ENCODE results near the gene PTK6.
A peak's percentile ranks its signal among the peaks of the same experiment; 100 is the strongest.

Gene PTK6

DNA sequence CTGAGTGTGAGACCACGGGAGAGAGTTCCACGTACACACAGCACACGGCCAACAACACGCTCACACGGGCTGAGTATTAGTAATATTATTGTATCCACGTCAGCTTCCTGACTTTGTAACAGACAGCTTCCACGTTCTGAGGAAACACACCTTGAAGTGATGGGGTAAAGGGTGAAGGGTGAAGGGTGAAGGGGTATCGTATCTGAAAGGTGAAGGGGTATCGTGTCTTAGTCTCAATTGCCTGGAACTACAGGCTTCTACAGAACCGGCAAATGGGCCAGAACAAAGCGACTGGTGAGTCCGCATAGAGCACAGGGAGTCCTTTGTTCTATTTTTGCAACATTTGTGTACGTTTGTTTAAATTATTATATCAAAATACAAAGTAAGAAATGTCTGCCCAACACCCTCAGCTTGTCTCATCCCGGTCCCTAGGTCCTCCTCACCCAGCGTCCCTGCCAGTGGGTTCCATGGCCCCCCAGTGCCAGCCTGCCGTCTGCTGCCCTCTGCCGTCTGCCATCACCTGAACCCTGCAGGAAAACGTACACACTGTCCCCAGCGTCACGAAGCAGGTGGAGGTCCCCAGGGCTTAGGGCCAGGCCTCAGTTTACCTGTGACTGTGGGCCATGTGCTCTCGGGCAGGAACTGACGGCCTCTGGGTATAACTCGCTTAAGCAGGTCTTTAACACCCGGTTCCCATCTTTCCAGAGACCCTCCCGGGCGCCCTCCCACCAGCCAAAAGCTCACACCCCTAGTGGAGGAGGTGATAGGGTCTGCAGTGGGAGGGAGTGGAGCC, 41.2 kb upstream of the PTK6 start:
- Histone ChIP-seq H3K9ac (no peak overlapping the region), H3K4me1 (peaks cover 10 to 40% (median 26%) of the 10 kb centered on the region in 10 experiments; a peak in 19 of 20 replicates), H4K20me1 (peaks cover 0 to 14% (median 2%) of the 10 kb centered on the region in 11 experiments; a peak in 10 of 22 replicates), H3K27ac (no peak overlapping the region), H3K36me3 (no peaks in the 10 kb centered on the region), H3K27me3 (peaks cover 1 to 79% (median 9%) of the 10 kb centered on the region in 11 experiments), H3K9me3 (replicated peaks in 1 of 11) (no peaks in the 10 kb centered on the region), H3K4me3 (no peak overlapping the region), H3K4me2 (peak overlapping the region in 6 of 11 experiments; percentile 3 to 42 (median 8); a peak in 5 of 22 replicates)
- no peak for TF ChIP-seq Cebpa-rat (IDR thresholded peaks at IDR 0.05)

DNA sequence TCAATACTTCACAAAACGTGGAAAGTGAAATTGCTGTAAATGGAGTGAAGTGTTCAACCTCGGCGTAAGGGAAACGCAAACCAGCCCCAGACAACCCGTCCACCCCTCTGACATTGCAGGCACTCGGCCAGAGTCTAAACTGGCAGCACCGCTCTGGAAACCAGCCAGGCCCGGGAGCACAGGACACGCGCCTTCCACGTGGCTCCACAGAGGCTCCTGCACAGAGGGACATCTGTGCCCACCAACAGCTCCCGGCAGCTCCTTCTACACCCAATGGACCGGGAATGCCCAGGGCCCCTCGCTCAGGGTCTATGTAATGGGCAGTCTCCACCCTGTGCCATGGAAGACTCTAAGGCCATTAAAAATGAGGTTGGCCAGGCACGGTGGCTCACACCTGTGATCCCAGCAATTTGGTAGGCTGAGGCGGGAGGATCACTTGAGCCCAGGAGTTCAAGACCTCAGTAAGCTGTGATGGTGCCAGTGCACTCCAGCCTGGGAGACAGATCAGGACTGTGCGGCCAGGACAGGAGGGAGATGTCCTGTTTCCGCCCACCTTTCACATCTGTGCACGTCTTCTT, 40.2 kb upstream of the PTK6 start:
- no peak for TF ChIP-seq Cebpa-rat (IDR thresholded peaks at IDR 0.05)
- H3K27ac ChIP-seq = no peak overlapping the region
- H3K4me1 ChIP-seq = peaks cover 14 to 38% (median 30%) of the 10 kb centered on the region in 10 experiments; a peak in 19 of 20 replicates
- no peak overlapping the region for H3K4me3 ChIP-seq
- H4K20me1 ChIP-seq = peaks cover 6 to 19% (median 12%) of the 10 kb centered on the region in 11 experiments; a peak in 21 of 22 replicates
- peaks cover 12 to 80% (median 19%) of the 10 kb centered on the region in 11 experiments for H3K27me3 ChIP-seq
- no peak overlapping the region for H3K9ac ChIP-seq
- H3K36me3 ChIP-seq = peaks cover 0 to 6% (median 0%) of the 10 kb centered on the region in 11 experiments; a peak in 3 of 22 replicates
- H3K9me3 ChIP-seq (replicated peaks in 1 of 11) = no peaks in the 10 kb centered on the region
- no peak overlapping the region for H3K4me2 ChIP-seq

DNA sequence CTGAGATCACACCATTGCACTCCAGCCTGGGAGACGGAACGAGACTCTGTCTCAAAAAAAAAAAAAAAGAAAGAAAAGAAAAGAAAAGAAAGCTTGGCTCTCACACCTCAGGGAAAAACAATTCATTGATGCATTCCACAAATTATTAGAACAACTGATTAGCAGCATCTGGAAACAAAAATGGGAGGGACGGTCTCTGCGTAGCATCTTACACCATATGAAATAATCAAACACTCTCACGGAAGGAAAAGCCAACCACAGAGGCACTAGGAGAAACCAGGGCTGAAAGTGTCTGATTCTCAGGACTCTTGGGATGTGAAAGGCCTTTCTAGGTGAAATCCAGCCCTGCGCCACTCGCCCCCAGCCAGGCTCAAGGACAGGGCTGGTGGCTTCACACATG, 39.1 kb upstream of the PTK6 start:
- Histone ChIP-seq H3K27ac (no peak overlapping the region), H4K20me1 (peaks cover 17 to 28% (median 22%) of the 10 kb centered on the region in 11 experiments), H3K4me1 (peaks cover 14 to 37% (median 30%) of the 10 kb centered on the region in 10 experiments; a peak in 19 of 20 replicates), H3K4me3 (no peak overlapping the region), H3K36me3 (peaks cover 0 to 13% (median 0%) of the 10 kb centered on the region in 11 experiments; a peak in 3 of 22 replicates), H3K9ac (no peak overlapping the region), H3K9me3 (replicated peaks in 1 of 11) (no peaks in the 10 kb centered on the region), H3K27me3 (peaks cover 23 to 87% (median 30%) of the 10 kb centered on the region in 11 experiments), H3K4me2 (no peak overlapping the region)
- TF ChIP-seq Cebpa-rat (IDR thresholded peaks at IDR 0.05) = no peak

DNA sequence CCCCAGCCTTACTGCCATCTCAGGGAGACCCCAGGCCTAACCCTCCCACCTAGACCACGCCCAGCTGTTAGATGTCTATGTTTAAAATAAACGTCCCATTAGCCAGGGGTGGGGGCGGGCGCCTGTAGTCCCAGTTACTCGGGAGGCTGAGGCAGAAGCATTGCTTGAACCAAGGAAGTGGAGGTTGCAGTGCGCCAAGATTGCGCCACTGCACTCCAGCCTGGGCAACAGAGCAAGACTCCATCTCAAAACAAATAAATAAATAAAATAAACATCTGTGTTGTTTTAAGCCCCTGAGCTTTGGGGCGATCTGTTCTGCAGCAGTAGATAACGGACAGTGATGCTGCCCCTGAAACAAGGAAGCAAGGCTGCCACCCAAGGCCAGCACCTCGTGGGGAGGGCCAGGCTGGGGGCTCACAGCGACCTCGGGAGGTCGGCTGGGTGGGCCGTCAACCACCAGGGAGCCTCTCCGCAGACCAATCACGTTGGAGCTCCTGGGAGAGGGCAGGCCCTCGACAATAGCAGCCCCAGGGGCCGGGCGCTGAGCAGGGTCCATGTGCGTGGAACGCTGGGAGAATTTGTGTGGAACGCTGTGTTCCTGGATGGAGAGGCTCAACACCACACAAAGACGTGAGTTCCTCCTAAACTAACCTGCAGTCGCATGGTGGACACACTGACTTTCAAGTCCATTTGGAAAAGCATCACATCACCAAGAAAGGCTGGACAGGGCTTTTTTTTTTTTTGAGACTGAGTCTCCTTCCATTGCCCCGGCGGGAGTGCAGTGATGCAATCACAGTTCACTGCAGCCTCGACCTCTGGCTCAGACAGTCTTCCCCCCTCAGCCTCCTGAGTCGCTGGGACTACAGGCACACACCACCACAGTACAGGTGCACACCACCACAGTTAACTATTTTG, 37.9 kb upstream of the PTK6 start:
- H3K27me3 ChIP-seq = peaks cover 35 to 87% (median 42%) of the 10 kb centered on the region in 11 experiments
- peaks cover 28 to 41% (median 34%) of the 10 kb centered on the region in 11 experiments for H4K20me1 ChIP-seq
- H3K4me2 ChIP-seq = peak overlapping the region; percentile 86 to 96 (median 92)
- 0 out of 22 replicates have a peak, but pooled peaks of 1 of the 11 experiments have one; percentile 35 for TF ChIP-seq Cebpa-rat (IDR thresholded peaks at IDR 0.05)
- peak overlapping the region in 4 of 11 experiments; percentile 57 to 62 (median 59); a peak in 4 of 22 replicates for H3K27ac ChIP-seq
- peaks cover 16 to 40% (median 34%) of the 10 kb centered on the region in 10 experiments for H3K4me1 ChIP-seq
- peak overlapping the region in 6 of 10 experiments; percentile 48 to 68 (median 54); a peak in 6 of 20 replicates for H3K4me3 ChIP-seq
- H3K9me3 ChIP-seq (replicated peaks in 1 of 11) = no peaks in the 10 kb centered on the region
- peaks cover 0 to 13% (median 0%) of the 10 kb centered on the region in 11 experiments; a peak in 3 of 22 replicates for H3K36me3 ChIP-seq
- H3K9ac ChIP-seq = peak overlapping the region in 4 of 11 experiments; percentile 60 to 75 (median 66); a peak in 7 of 22 replicates

DNA sequence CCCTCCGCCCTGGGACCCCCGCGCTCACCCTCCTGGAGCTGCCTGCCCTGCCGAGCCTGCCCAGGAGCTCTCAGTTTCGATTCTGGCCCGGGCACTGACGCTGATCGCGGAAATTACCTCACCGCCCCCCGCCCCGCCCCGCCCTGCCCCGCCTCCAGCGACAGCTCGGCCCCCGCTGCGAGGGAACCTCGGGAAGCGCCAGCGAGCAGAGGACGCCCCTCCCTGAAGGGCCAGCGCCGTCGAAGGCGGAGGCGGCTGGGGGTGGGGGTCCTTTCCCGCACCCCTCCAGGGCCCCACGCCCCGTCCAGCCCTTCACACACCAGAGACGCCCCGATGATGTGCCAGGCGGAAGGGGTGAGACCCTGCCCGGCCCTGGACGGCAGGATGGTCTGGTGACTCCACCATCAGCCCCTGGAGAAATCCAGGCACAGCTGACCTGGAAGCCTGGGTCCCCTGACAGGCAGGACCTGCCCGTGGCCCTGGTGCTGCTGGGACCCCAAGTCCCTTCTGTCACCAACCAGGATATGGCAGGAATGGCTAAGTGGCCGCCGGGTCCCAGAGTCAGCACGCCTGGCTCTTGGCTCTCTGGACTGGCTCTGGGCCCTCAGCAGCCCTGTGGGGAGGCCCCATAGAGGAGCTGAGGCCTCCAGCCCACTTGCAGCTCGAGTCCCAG, 37.1 kb upstream of the PTK6 start, which contains the start of gene HELZ2:
TSS of gene HELZ2 (minus strand) at position 84 of the 673 bp plus-strand sequence. CDS start 1,854 bp downstream, outside the sequence.
- H3K27me3 ChIP-seq = peaks cover 43 to 87% (median 48%) of the 10 kb centered on the region in 11 experiments
- H3K36me3 ChIP-seq = peaks cover 0 to 13% (median 0%) of the 10 kb centered on the region in 11 experiments; a peak in 3 of 22 replicates
- H3K27ac ChIP-seq = peak within 1 kb of the TSS in 9 of 11 experiments; percentile 43 to 68 (median 60); a peak in 17 of 22 replicates
- peaks cover 24 to 46% (median 41%) of the 10 kb centered on the region in 10 experiments for H3K4me1 ChIP-seq
- H3K4me2 ChIP-seq = peak within 1 kb of the TSS; percentile 91 to 99 (median 97)
- H3K9ac ChIP-seq = peak within 1 kb of the TSS; percentile 61 to 80 (median 76); a peak in 21 of 22 replicates
- H3K9me3 ChIP-seq (replicated peaks in 1 of 11) = no peaks in the 10 kb centered on the region
- TF ChIP-seq Cebpa-rat (IDR thresholded peaks at IDR 0.05) = no peak
- peaks cover 36 to 48% (median 42%) of the 10 kb centered on the region in 11 experiments for H4K20me1 ChIP-seq
- peak within 1 kb of the TSS; percentile 59 to 76 (median 64) for H3K4me3 ChIP-seq

DNA sequence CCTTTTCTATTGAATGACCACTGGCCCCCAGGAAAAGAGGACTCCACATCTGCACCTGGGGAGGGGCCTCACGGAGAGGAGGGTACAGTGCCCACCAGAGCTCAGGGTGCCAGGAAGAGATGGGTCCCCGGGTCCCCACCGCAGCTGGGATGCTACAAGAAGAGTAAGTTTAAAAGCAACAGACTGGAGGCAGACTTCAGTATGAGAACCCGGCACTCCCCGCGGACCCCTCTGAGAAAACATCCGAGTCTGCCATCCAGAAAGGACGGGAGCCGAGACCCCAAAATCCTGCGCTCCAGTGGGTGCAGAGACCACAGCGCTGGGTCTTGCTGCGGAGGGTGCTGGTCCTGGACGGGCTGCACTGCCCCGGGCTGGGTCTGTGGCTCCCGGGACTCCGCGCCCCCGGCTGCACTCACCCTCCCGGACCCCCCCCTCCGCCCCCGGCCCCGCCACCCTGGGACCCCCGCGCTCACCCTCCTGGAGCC, 36.5 kb upstream of the PTK6 start:
- H3K9me3 ChIP-seq (replicated peaks in 1 of 11) = no peaks in the 10 kb centered on the region
- peaks cover 29 to 46% (median 42%) of the 10 kb centered on the region in 10 experiments for H3K4me1 ChIP-seq
- peak overlapping the region; percentile 61 to 80 (median 76); a peak in 20 of 22 replicates for H3K9ac ChIP-seq
- H3K27ac ChIP-seq = peak overlapping the region in 9 of 11 experiments; percentile 43 to 68 (median 59); a peak in 14 of 22 replicates
- H3K4me2 ChIP-seq = peak overlapping the region; percentile 91 to 99 (median 97)
- H3K4me3 ChIP-seq = peak overlapping the region; percentile 59 to 76 (median 64)
- TF ChIP-seq Cebpa-rat (IDR thresholded peaks at IDR 0.05) = no peak
- H3K27me3 ChIP-seq = peaks cover 49 to 88% (median 53%) of the 10 kb centered on the region in 11 experiments
- H4K20me1 ChIP-seq = peaks cover 42 to 53% (median 48%) of the 10 kb centered on the region in 11 experiments
- H3K36me3 ChIP-seq = peaks cover 0 to 13% (median 0%) of the 10 kb centered on the region in 11 experiments; a peak in 3 of 22 replicates

All from BLaER1 treated with 17β-estradiol and CSF1 and Interleukin-3, amounts not matched to agents 10 nM and 100 nM (cell line).